Nephron (organoid): ENCODE results near the gene SKAP2.
A peak's percentile ranks its signal among the peaks of the same experiment; 100 is the strongest.

Experiments
- H3K27ac Mint-ChIP-seq, 3 experiments: 2 replicates each; pipeline ENCODE4 v1.8.0; 2020; ENCODE audit warnings: mixed read lengths in 3 of 3, mild to moderate bottlenecking in 2 of 3, moderate library complexity in 1 of 3
- H3K27me3 Mint-ChIP-seq: 2 replicates; pipeline ENCODE4 v1.8.0; 2021; ENCODE audit warnings: low read depth, mild to moderate bottlenecking, moderate library complexity, mixed read lengths
- H3K36me3 Mint-ChIP-seq: 2 replicates; pipeline ENCODE4 v1.8.0; 2020; ENCODE audit warnings: low read depth, mixed read lengths
- H3K4me1 Mint-ChIP-seq: 2 replicates; pipeline ENCODE4 v1.8.0; 2020; ENCODE audit warnings: mixed read lengths
- H3K4me3 Mint-ChIP-seq, 3 experiments: 2 replicates each; pipeline ENCODE4 v1.8.0; 2020; ENCODE audit warnings: mild to moderate bottlenecking in 3 of 3, mixed read lengths in 3 of 3, moderate library complexity in 2 of 3
- H3K9me3 Mint-ChIP-seq: 2 replicates; pipeline ENCODE4 v1.8.0; 2020; ENCODE audit warnings: mixed read lengths
- CTCF ChIP-seq, 3 experiments: fragments of 200-600 bp; sonication (generic); IDR thresholded peaks; one replicate each; pipeline ENCODE4 v1.5.0; 2021; ENCODE audit warnings: antibody characterized with exemption in 3 of 3; ENCODE audit not compliant: unreplicated experiment in 3 of 3

SKAP2 gene

GRCh38 chr7:26696161-26696560 lies 168.2 kb downstream of the SKAP2 start:
- Mint-ChIP-seq H3K36me3 (no peaks in the 10 kb centered on the region), H3K27ac (no peak overlapping the region), H3K9me3 (no peaks in the 10 kb centered on the region), H3K4me1 (peaks cover 18% of the 10 kb centered on the region), H3K4me3 (no peak overlapping the region), H3K27me3 (no peaks in the 10 kb centered on the region)
- TF ChIP-seq CTCF (IDR thresholded peaks at IDR 0.05; ENCODE audit: unreplicated experiment in 3 of 3) = no peak

- TF ChIP-seq CTCF (IDR thresholded peaks at IDR 0.05; ENCODE audit: unreplicated experiment in 3 of 3) = no peak
- Mint-ChIP-seq H3K4me3 (no peak overlapping the region), H3K4me1 (peaks cover 20% of the 10 kb centered on the region), H3K27ac (no peak overlapping the region), H3K36me3 (no peaks in the 10 kb centered on the region), H3K9me3 (no peaks in the 10 kb centered on the region), H3K27me3 (no peaks in the 10 kb centered on the region)
Observed at GRCh38 chr7:26694713-26695112, 169.7 kb downstream of the SKAP2 start.

- Mint-ChIP-seq H3K27ac (no peak overlapping the region), H3K9me3 (no peaks in the 10 kb centered on the region), H3K4me3 (no peak overlapping the region)
Observed at GRCh38 chr7:26694141-26694540, 170.2 kb downstream of the SKAP2 start.

GRCh38 chr7:26691886-26692285 lies 172.5 kb downstream of the SKAP2 start:
- Mint-ChIP-seq H3K27me3 (no peaks in the 10 kb centered on the region), H3K36me3 (no peaks in the 10 kb centered on the region), H3K4me3 (no peak overlapping the region), H3K4me1 (peaks cover 48% of the 10 kb centered on the region), H3K27ac (peak overlapping the region in 1 of 3 experiments; percentile 42), H3K9me3 (no peaks in the 10 kb centered on the region)
- no peak for TF ChIP-seq CTCF (IDR thresholded peaks at IDR 0.05; ENCODE audit: unreplicated experiment in 3 of 3)

More at GRCh38 chr7:26694141-26694540, 170.2 kb downstream of the SKAP2 start:
- Mint-ChIP-seq H3K4me1 (peaks cover 25% of the 10 kb centered on the region), H3K36me3 (no peaks in the 10 kb centered on the region), H3K27me3 (no peaks in the 10 kb centered on the region)
- TF ChIP-seq CTCF (IDR thresholded peaks at IDR 0.05; ENCODE audit: unreplicated experiment in 3 of 3) = no peak

GRCh38 chr7:26691406-26691805 lies 173.0 kb downstream of the SKAP2 start:
- H3K4me1 Mint-ChIP-seq = peaks cover 53% of the 10 kb centered on the region
- H3K4me3 Mint-ChIP-seq = no peak overlapping the region
- H3K27me3 Mint-ChIP-seq = no peaks in the 10 kb centered on the region
- no peaks in the 10 kb centered on the region for H3K9me3 Mint-ChIP-seq
- TF ChIP-seq CTCF (IDR thresholded peaks at IDR 0.05; ENCODE audit: unreplicated experiment in 3 of 3) = no peak
- no peaks in the 10 kb centered on the region for H3K36me3 Mint-ChIP-seq
- peak overlapping the region in 1 of 3 experiments; percentile 42 for H3K27ac Mint-ChIP-seq

- no peak for TF ChIP-seq CTCF (IDR thresholded peaks at IDR 0.05; ENCODE audit: unreplicated experiment in 3 of 3)
- Mint-ChIP-seq H3K27me3 (no peaks in the 10 kb centered on the region), H3K4me1 (peaks cover 61% of the 10 kb centered on the region), H3K36me3 (no peaks in the 10 kb centered on the region), H3K4me3 (peak overlapping the region in 1 of 3 experiments; percentile 30), H3K27ac (peak overlapping the region in 2 of 3 experiments; percentile 62 to 92), H3K9me3 (no peaks in the 10 kb centered on the region)
Observed at GRCh38 chr7:26690135-26690805, 174.1 kb downstream of the SKAP2 start.
